ENCODE results near the gene MORN5.

The MORN5 gene

DNA sequence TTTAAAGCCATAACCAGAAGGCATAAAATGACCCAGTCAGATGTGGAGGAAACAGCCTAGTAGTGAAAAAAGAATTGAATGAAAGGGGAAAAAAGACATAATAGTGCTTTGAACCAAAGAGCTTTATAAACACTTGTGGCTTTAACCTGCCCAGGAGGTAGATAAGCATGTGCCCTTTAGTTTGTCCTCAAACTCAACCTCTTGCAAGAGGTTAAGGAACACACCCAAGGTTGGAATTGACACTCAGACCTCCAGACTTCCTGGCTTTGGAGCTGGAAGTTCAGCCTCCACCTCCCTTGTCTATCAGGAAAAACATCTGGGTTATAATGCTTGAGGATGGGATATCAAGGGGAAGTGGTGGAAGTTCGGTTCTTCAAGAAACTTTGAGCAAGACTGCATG is 16.4 kb upstream of the MORN5 start:
- H3K27me3 ChIP-seq (ENCODE audit: insufficient read depth, low read length, poor library complexity, severe bottlenecking) = no peaks in the 10 kb centered on the region
- H3K79me2 ChIP-seq (ENCODE audit: insufficient read depth, low read length) = no peaks in the 10 kb centered on the region
- no peaks in the 10 kb centered on the region for H3K9me3 ChIP-seq (ENCODE audit: insufficient read depth, low read depth, low read length)
- peaks cover 38% of the 10 kb centered on the region; the same call in 1 of the 2 replicates for H3K36me3 ChIP-seq (ENCODE audit: insufficient read depth, low read length)
- TF ChIP-seq EZH2phosphoT487 (IDR thresholded peaks at IDR 0.05; ENCODE audit: borderline replicate concordance) = no peak
- TF ChIP-seq, protein P1, sequence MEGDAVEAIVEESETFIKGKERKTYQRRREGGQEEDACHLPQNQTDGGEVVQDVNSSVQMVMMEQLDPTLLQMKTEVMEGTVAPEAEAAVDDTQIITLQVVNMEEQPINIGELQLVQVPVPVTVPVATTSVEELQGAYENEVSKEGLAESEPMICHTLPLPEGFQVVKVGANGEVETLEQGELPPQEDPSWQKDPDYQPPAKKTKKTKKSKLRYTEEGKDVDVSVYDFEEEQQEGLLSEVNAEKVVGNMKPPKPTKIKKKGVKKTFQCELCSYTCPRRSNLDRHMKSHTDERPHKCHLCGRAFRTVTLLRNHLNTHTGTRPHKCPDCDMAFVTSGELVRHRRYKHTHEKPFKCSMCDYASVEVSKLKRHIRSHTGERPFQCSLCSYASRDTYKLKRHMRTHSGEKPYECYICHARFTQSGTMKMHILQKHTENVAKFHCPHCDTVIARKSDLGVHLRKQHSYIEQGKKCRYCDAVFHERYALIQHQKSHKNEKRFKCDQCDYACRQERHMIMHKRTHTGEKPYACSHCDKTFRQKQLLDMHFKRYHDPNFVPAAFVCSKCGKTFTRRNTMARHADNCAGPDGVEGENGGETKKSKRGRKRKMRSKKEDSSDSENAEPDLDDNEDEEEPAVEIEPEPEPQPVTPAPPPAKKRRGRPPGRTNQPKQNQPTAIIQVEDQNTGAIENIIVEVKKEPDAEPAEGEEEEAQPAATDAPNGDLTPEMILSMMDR (conservative IDR thresholded peaks at IDR 0.05; ENCODE audit: low read length) = no peak
- H3K9ac ChIP-seq (ENCODE audit: low read depth, low read length, poor library complexity, severe bottlenecking) = peak overlapping the region; percentile 67
- H3F3A ChIP-seq (ENCODE audit: low read depth) = no peaks in the 10 kb centered on the region
- peak overlapping the region; percentile 18 for H3K4me3 ChIP-seq (ENCODE audit: low read length, poor library complexity, severe bottlenecking)
- no peaks in the 10 kb centered on the region for H3K9me2 ChIP-seq (replicated peaks; ENCODE audit: low read depth, low read length)
- H3K4me2 ChIP-seq (ENCODE audit: low read depth, low read length, poor library complexity, severe bottlenecking) = peak overlapping the region; percentile 51
- H2AFZ ChIP-seq (ENCODE audit: low read length) = no peak overlapping the region
- no peaks in the 10 kb centered on the region for H4K20me1 ChIP-seq (ENCODE audit: insufficient read depth, low read length, poor library complexity, severe bottlenecking)
- peaks cover 60% of the 10 kb centered on the region for H3K4me1 ChIP-seq (ENCODE audit: insufficient read depth, low read length, poor library complexity, severe bottlenecking)

DNA sequence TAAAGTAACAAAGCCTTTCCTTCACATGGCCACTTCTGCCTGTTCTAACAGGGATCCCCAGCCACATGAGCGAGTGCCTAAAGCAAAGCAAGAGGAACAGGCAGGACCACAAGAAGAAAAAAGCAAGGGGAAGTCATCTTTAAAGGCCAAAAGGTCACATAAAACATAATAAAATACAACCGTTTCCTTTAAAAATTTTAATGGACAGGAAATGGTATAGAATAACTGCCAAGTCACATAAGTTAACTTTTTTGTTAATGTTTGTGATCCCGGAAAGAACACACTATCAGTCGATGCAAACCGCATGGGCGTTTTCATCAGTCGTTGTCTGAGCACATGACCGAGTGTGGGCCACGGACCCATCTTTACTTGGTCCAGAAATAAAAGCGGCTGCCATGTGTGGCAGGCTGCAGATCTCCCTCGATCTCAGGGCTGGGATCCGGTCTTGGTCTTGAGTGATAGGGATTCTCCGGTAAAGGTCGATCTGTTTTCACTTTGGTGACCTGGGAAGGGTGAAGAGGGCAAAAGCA is 15.8 kb upstream of the MORN5 start:
- Histone ChIP-seq H3K4me2 (ENCODE audit: low read depth, low read length, poor library complexity, severe bottlenecking) (peak overlapping the region; percentile 51), H3K9ac (ENCODE audit: low read depth, low read length, poor library complexity, severe bottlenecking) (peak overlapping the region; percentile 67), H2AFZ (ENCODE audit: low read length) (no peak overlapping the region), H3K27me3 (ENCODE audit: insufficient read depth, low read length, poor library complexity, severe bottlenecking) (no peaks in the 10 kb centered on the region), H3K79me2 (ENCODE audit: insufficient read depth, low read length) (no peaks in the 10 kb centered on the region; the same call in 1 of the 2 replicates), H3K9me2 (replicated peaks; ENCODE audit: low read depth, low read length) (no peaks in the 10 kb centered on the region), H3K36me3 (ENCODE audit: insufficient read depth, low read length) (peaks cover 39% of the 10 kb centered on the region; the same call in 1 of the 2 replicates), H3K4me1 (ENCODE audit: insufficient read depth, low read length, poor library complexity, severe bottlenecking) (peaks cover 60% of the 10 kb centered on the region), H3K9me3 (ENCODE audit: insufficient read depth, low read depth, low read length) (no peaks in the 10 kb centered on the region), H3K4me3 (ENCODE audit: low read length, poor library complexity, severe bottlenecking) (peak overlapping the region; percentile 18), H3F3A (ENCODE audit: low read depth) (no peaks in the 10 kb centered on the region), H4K20me1 (ENCODE audit: insufficient read depth, low read length, poor library complexity, severe bottlenecking) (no peaks in the 10 kb centered on the region)
- no peak for TF ChIP-seq EZH2phosphoT487 (IDR thresholded peaks at IDR 0.05; ENCODE audit: borderline replicate concordance)
- TF ChIP-seq, protein P1 (conservative IDR thresholded peaks at IDR 0.05; ENCODE audit: low read length) = no peak

DNA sequence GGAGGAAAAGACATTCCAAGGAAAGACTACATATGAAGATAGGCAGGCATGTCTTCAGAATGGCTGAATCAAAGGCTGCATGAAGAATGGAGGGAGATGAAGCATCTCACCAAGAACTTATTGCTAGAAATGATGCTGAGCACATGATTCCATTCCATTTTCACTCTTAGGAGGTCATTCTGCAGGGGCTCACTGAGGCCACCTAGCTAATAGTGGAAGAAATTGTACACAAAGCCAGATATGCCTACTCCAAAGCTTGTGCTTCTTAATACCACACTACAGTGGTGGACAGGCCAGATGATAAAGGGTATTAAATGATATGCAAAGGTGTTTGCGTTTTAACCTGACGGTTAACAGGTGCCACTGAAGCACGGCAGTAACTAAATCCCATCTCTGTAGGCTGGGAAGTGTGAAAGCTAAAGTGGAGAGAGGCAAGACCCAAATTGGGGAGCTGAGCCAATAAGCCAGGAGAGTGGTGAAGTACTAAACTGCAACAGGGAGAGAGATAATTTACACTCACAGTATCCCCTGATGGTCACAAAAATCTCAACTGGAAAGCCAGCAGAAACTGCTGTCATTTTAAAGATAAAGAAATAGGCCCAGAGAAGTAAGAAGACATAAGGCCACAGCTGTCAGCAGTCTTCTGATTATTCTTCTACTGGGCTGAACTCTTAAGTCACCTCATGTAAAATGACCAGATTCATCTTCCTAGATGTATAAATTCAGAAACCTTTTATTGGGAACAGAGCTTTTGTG is 14.7 kb upstream of the MORN5 start:
- Histone ChIP-seq H4K20me1 (ENCODE audit: insufficient read depth, low read length, poor library complexity, severe bottlenecking) (no peaks in the 10 kb centered on the region), H3K79me2 (ENCODE audit: insufficient read depth, low read length) (peaks cover 9% of the 10 kb centered on the region; the same call in 1 of the 2 replicates), H3K36me3 (ENCODE audit: insufficient read depth, low read length) (peaks cover 42% of the 10 kb centered on the region; the same call in 1 of the 2 replicates), H3K9me2 (replicated peaks; ENCODE audit: low read depth, low read length) (no peaks in the 10 kb centered on the region), H3K9me3 (ENCODE audit: insufficient read depth, low read depth, low read length) (no peaks in the 10 kb centered on the region), H2AFZ (ENCODE audit: low read length) (no peak overlapping the region), H3K27me3 (ENCODE audit: insufficient read depth, low read length, poor library complexity, severe bottlenecking) (no peaks in the 10 kb centered on the region), H3K4me1 (ENCODE audit: insufficient read depth, low read length, poor library complexity, severe bottlenecking) (peaks cover 54% of the 10 kb centered on the region), H3F3A (ENCODE audit: low read depth) (no peaks in the 10 kb centered on the region), H3K9ac (ENCODE audit: low read depth, low read length, poor library complexity, severe bottlenecking) (peak overlapping the region; percentile 57), H3K4me3 (ENCODE audit: low read length, poor library complexity, severe bottlenecking) (no peak overlapping the region), H3K4me2 (ENCODE audit: low read depth, low read length, poor library complexity, severe bottlenecking) (peak overlapping the region; percentile 51)
- TF ChIP-seq, protein P1 (conservative IDR thresholded peaks at IDR 0.05; ENCODE audit: low read length) = peak; percentile 80
- TF ChIP-seq EZH2phosphoT487 (IDR thresholded peaks at IDR 0.05; ENCODE audit: borderline replicate concordance) = no peak

Measured in Loucy (cell line).